Spleen (tissue), 11 donors: Measurements from ENCODE around the gene PACRG. TPM values are rescaled to one million over a fixed set of nuclear protein-coding genes. Genes with fewer than 3 reads are reported as not detected.
A peak's percentile ranks its signal among the peaks of the same experiment; 100 is the strongest.

Experiments
- DNase-seq: peaks from one replicate; pipeline ENCODE4 v3.0.0-alpha.2; 2020
- H3K27ac ChIP-seq, 8 donors: fragments of 200-600 bp; sonication (generic) in 7 of 8; 1 replicate in 4 of 8; 2 replicates in 4 of 8; pipeline versions ENCODE4 v1.5.0 to v1.8.0; 2016 to 2021; ENCODE audit warnings: inconsistent platforms in 4 of 8, mild to moderate bottlenecking in 4 of 8, moderate library complexity in 1 of 8
- H3K27me3 ChIP-seq, 7 donors: fragments of 200-600 bp; sonication (generic) in 6 of 7; replicated peaks in 1 of 7; 1 replicate in 4 of 7; 2 replicates in 3 of 7; pipeline versions ENCODE4 v1.5.0 to v1.8.0; 2016 to 2021; ENCODE audit warnings: inconsistent platforms in 3 of 7, mild to moderate bottlenecking in 1 of 7
- H3K36me3 ChIP-seq, 6 donors: fragments of 200-600 bp; sonication (generic) in 5 of 6; 1 replicate in 4 of 6; 2 replicates in 2 of 6; pipeline versions ENCODE4 v1.5.0 to v1.8.0; 2016 to 2021; ENCODE audit warnings: inconsistent platforms in 2 of 6
- H3K4me1 ChIP-seq, 6 donors: fragments of 200-600 bp; sonication (generic) in 5 of 6; 1 replicate in 3 of 6; 2 replicates in 3 of 6; pipeline versions ENCODE4 v1.5.0 to v1.8.0; 2016 to 2021; ENCODE audit warnings: inconsistent platforms in 3 of 6
- H3K4me3 ChIP-seq, 8 donors: fragments of 200-600 bp; sonication (generic) in 7 of 8; 1 replicate in 4 of 8; 2 replicates in 4 of 8; pipeline versions ENCODE4 v1.5.0 to v1.8.0; 2016 to 2021; ENCODE audit warnings: inconsistent platforms in 4 of 8, mild to moderate bottlenecking in 4 of 8, moderate library complexity in 2 of 8
- H3K9me3 ChIP-seq, 8 donors: fragments of 200-600 bp; sonication (generic) in 7 of 8; 1 replicate in 4 of 8; 2 replicates in 4 of 8; pipeline versions ENCODE4 v1.5.0 to v1.8.0; 2016 to 2021; ENCODE audit warnings: inconsistent platforms in 4 of 8
- CTCF ChIP-seq, 11 experiments: fragments of 200-600 bp in 7 of 11; fragments of 450-650 bp in 4 of 11; sonication (generic) in 4 of 11; IDR thresholded peaks in 8 of 11; conservative IDR thresholded peaks in 3 of 11; 1 replicate in 7 of 11; 2 replicates in 4 of 11; pipeline versions ENCODE4 v1.4.0 to v1.8.0; 2016 to 2021; ENCODE audit warnings: antibody characterized with exemption in 11 of 11, inconsistent platforms in 4 of 11, mild to moderate bottlenecking in 1 of 11
- POLR2A ChIP-seq, 3 donors: fragments of 450-650 bp; IDR thresholded peaks; one replicate each; pipeline ENCODE4 v1.5.1; 2017; ENCODE audit warnings: antibody characterized with exemption in 3 of 3, mild to moderate bottlenecking in 1 of 3
- POLR2AphosphoS5 ChIP-seq, 3 donors: sonication (generic); formaldehyde crosslinking; IDR thresholded peaks; one replicate each; pipeline ENCODE4 v1.5.1; 2017; ENCODE audit warnings: antibody characterized with exemption in 3 of 3
- WGBS, 5 donors: extraction: QIAGEN DNeasy Blood & Tissue Kit in 3 of 5; methylation state at CpG; one replicate each; pipeline versions ENCODE4 v1.1.5 to v1.1.7; 2013 to 2018; 5-methylcytosine and 5-hydroxymethylcytosine counted together
- intact Hi-C: fragments of 100-400 bp; cut with DNase I; formaldehyde crosslinking; loops from one replicate; pipeline ENCODE4 v1.15.0; 2023; ENCODE audit warnings: low total_unique reads
- polyA plus RNA-seq, 3 donors: library from polyadenylated mRNA; stranded (reverse); fragments of 200-250 nt; gene quantifications; one replicate each; pipeline ENCODE4 v1.2.1, GENCODE V29; 2013
- total RNA-seq, 7 donors: library from RNA; depleted of rRNA in 3 of 7; stranded (reverse); fragments of >200 nt in 3 of 7; fragmentation: NEBNext Ultra II Directional in 4 of 7; extraction: Animal tissue kit (Norgen Biotek cat#: 25700) in 4 of 7; gene quantifications; one replicate each; pipeline versions ENCODE4 v1.1.0 to v1.2.1, GENCODE V29; 2016 to 2021
- donor health status: healthy with polysubstance abuse.
- donor health status: DM: no; HTN: no; CAD: no; lungs with moderate emphysema.
- donor health status: DM: no; HTN: no; CAD: no.
- donor health status: Bipolar disorder and iron deficiency.
- donor health status: healthy.
- donor health status: DM: no; HTN: no; CAD: no.
- donor health status: DM: yes; HTN: yes; CAD: no.

PACRG gene
- total and polyA plus RNA-seq, 10 donors, result 0.32 to 2.0 (median 1.0) TPM; not detected in 5

- intact Hi-C loops, result no loop called here
- WGBS, 5 donors, result 77 to 90% (median 83%) methylated on average over 7 of the region's 7 CpGs
- Histone ChIP-seq H3K27me3 (no peaks in the 10 kb centered on the region), H3K4me1 (peaks cover 19 to 48% (median 31%) of the 10 kb centered on the region in 6 donors), H3K4me3 (no peak overlapping the region), H3K27ac (peak overlapping the region in 3 of 8 donors; percentile 76 to 86 (median 77)), H3K36me3 (no peaks in the 10 kb centered on the region), H3K9me3 (no peaks in the 10 kb centered on the region)
- TF ChIP-seq POLR2A (IDR thresholded peaks at IDR 0.05) (no peak), CTCF (IDR thresholded peaks at IDR 0.05 in 8 of 11, conservative IDR thresholded peaks at IDR 0.05 in 3 of 11) (no peak), POLR2AphosphoS5 (IDR thresholded peaks at IDR 0.05) (no peak)
- no peak for DNase-seq
These were observed 625.2 kb downstream of the PACRG start for GRCh38 chr6:163352966-163353365.

- H3K9me3 ChIP-seq, result no peaks in the 10 kb centered on the region
- H3K27me3 ChIP-seq, result no peaks in the 10 kb centered on the region
- TF ChIP-seq POLR2A (IDR thresholded peaks at IDR 0.05) (no peak), POLR2AphosphoS5 (IDR thresholded peaks at IDR 0.05) (peak in 1 of 3 donors; percentile 24), CTCF (IDR thresholded peaks at IDR 0.05 in 8 of 11, conservative IDR thresholded peaks at IDR 0.05 in 3 of 11) (no peak)
- WGBS, 5 donors, result 42 to 64% (median 55%) methylated on average over 8 of the region's 8 CpGs
- H3K36me3 ChIP-seq, result no peaks in the 10 kb centered on the region
- H3K4me3 ChIP-seq, result no peak overlapping the region
- H3K27ac ChIP-seq, result peak overlapping the region; percentile 21 to 86 (median 76)
- intact Hi-C loops, result no loop called here
- no peak for DNase-seq
- H3K4me1 ChIP-seq, result peaks cover 19 to 48% (median 31%) of the 10 kb centered on the region in 6 donors
These were observed 626.3 kb downstream of the PACRG start for GRCh38 chr6:163354085-163354484.

GRCh38 chr6:163354761-163355425 is 627.1 kb downstream of the PACRG start:
- no peaks in the 10 kb centered on the region for H3K27me3 ChIP-seq
- H3K4me3 ChIP-seq, result peak overlapping the region in 3 of 8 donors; percentile 1 to 53 (median 6)
- WGBS, 5 donors, result 20 to 36% (median 22%) methylated on average over 13 of the region's 13 CpGs
- intact Hi-C loops, result no loop called here
- H3K36me3 ChIP-seq, result no peaks in the 10 kb centered on the region
- H3K9me3 ChIP-seq, result no peaks in the 10 kb centered on the region
- no peak for DNase-seq
- H3K4me1 ChIP-seq, result peaks cover 19 to 48% (median 31%) of the 10 kb centered on the region in 6 donors
- TF ChIP-seq POLR2A (IDR thresholded peaks at IDR 0.05), result no peak
- TF ChIP-seq POLR2AphosphoS5 (IDR thresholded peaks at IDR 0.05), result peak in 1 of 3 donors; percentile 47
- no peak for TF ChIP-seq CTCF (IDR thresholded peaks at IDR 0.05 in 8 of 11, conservative IDR thresholded peaks at IDR 0.05 in 3 of 11)
- peak overlapping the region; percentile 44 to 86 (median 76) for H3K27ac ChIP-seq

GRCh38 chr6:163355426-163355991 is 627.7 kb downstream of the PACRG start:
- Histone ChIP-seq H3K27ac (peak overlapping the region; percentile 53 to 86 (median 76)), H3K4me1 (peaks cover 19 to 48% (median 31%) of the 10 kb centered on the region in 6 donors), H3K36me3 (no peaks in the 10 kb centered on the region), H3K27me3 (no peaks in the 10 kb centered on the region), H3K4me3 (peak overlapping the region in 3 of 8 donors; percentile 6 to 53 (median 15)), H3K9me3 (no peaks in the 10 kb centered on the region)
- intact Hi-C loops, result no loop called here
- TF ChIP-seq CTCF (IDR thresholded peaks at IDR 0.05 in 8 of 11, conservative IDR thresholded peaks at IDR 0.05 in 3 of 11), result no peak
- TF ChIP-seq POLR2A (IDR thresholded peaks at IDR 0.05), result no peak
- peak in 2 of 3 donors; percentile 27 to 39 for TF ChIP-seq POLR2AphosphoS5 (IDR thresholded peaks at IDR 0.05)
- peak; percentile 85 for DNase-seq
- 20 to 46% (median 42%) methylated on average over 9 of the region's 9 CpGs for WGBS, 5 donors
